ENCODE results near the gene OGDH.

- TF ChIP-seq CTCF (IDR thresholded peaks at IDR 0.05; ENCODE audit: low read depth, low read length) (no peak), POLR2A (IDR thresholded peaks at IDR 0.05; ENCODE audit: extremely low read depth, insufficient read length) (no peak), MYC (IDR thresholded peaks at IDR 0.05; ENCODE audit: low read depth, low read length) (no peak)
Observed at GRCh38 chr7:44632196-44632595, 25.8 kb downstream of the OGDH start.
